HG03354 (cell line): ENCODE measurements around the gene NINJ2.
"Not testable (repeated sequence)": the region's sequence is repeated elsewhere in the genome, so short reads cannot be mapped to it uniquely, and the experiment has no call there.

Source experiments
- ATAC-seq: cut with Tn5 transposase; IDR thresholded peaks from one replicate; pipeline ENCODE4 v1.9.1; 2021; ENCODE audit warnings: mild to moderate bottlenecking; ENCODE audit not compliant: unreplicated experiment, poor library complexity, severe bottlenecking

NINJ2 gene

DNA sequence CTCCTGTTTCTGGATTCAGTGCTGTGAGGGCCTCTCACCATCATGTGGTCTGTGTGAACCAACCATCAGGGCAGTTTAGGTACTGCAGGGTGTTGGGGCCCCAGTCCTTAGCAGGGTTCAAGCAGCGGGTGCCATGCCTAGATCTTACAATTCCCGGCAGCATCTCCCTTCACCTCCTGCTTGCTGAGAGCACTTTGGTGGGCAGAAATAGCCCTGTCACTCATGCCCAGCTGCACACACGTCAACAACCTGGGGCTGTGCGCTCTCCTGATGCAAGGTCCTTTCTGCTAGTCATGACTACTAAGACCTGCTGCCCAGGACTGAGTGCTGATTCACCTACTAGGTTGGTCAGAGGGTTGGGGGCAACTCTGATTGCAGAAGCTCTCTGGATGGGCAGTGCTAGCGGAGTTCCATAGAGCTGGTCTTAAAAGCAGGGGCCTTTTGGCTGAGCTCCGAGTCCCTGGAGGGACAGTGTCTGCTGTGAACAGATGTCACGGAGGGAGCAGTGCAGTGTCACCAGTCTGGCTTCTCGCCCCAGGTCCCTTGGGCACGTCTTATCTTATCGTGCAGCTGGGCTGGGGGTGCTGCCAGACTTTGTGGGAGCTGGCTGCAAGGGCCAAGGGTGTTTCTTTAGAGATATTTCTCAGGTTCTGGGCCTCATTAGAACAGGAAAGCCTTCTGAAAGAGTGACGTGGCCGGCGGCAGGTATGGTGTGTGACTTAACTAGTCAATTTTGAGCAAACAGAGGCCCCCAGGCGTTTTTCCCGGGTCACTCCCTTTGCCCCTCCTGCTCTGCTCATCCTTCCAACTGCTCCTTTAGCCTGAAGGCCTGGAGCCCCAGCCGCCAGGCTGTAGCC, 71.8 kb downstream of the NINJ2 start:
- peak; percentile 62 for ATAC-seq

DNA sequence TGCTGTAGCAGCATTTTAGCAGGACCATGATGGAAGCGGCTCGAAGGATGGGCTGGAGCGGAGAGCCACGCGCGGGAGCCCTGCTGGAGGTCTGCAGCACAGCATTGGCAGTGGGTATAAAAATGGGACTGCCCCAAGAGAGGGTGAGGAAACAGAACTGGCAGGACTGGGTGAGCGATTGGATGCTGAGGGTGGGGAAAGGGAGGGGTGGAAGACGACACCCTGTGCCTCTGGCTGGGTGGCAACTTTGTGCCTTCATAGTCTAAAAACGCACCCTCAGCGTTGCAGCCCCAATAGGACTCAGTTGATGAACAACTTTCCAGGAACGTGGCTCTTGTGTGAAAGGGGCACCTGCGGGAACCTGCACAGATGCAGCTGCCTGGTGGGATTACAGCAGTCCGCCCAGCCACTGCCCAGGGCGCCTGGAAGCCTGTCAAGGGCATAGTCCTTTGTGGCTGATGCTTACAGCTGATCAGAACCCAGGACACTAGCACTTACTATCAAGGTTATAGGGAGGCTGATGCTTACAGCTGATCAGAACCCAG, 73.0 kb downstream of the NINJ2 start:
- ATAC-seq, result no peak

DNA sequence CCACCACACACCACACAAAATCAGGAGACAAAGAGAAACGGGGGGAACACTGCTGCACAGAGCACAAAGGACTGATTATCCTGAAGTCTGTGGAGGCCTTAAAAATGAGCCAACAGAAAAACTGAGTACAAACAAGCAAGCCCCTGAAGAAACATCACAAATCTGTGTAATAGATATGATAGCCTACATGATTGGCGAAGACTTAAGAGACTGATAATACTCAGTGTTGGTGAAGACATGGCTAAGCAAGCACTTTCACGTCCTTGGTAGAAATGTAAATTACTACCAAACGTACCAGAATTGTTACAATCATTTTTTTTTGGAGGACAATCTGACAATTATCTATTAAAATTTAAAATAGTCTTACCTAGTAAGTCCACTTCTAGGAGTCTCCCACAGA, 74.6 kb downstream of the NINJ2 start:
- ATAC-seq, result no peak

DNA sequence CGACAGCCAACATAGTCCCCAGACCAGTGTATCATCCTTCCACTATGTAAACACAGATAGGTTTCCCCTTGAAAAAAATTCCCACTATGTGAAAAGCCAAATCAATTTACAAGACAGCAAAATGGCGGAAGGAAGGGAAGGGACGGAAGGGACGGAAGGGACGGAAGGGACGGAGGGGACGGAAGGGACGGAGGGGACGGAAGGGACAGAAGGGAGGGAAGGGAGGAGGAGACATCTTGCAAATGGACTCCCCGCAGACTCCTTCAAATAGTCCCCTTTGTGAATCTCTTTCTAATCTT, 75.3 kb downstream of the NINJ2 start:
- no peak for ATAC-seq

GRCh38 chr12:587132-588023, 75.9 kb downstream of the NINJ2 start:
- no peak for ATAC-seq

DNA sequence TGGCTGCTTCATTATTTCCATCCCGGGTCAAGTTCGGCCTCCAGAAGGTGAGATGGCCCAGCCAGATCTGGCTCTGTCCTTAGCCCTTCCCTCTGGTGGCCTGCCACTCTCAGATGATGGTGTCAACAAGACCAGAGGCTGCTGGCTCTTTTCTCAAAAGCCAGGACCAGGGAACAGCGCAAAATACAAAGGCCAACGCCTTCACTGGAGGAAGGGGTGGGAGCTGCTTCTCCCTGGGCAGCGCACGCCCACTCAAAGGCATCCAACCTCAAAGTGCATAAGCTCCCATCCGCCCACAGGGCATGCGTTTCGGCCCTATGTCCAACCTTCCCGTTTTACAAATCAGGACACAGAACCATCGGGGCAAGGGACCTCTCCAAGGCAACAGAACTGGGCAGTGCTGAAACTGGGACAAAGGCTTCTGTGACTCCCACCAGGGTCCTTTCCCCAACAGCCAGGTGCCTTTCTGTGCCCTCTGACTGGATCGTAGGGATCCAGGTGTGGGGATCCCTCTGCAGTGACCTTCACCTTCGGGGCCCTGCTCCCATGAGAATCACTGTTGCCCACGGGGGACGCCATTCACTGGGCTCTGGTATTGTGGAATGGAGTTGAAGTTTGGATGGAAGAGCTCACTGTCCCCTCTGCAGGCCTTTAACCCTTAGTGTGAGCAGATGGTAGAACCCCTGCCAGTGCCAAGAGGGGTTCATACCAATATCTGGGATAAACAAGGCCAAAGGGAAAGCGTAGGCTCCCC, 76.8 kb downstream of the NINJ2 start:
- no peak for ATAC-seq

DNA sequence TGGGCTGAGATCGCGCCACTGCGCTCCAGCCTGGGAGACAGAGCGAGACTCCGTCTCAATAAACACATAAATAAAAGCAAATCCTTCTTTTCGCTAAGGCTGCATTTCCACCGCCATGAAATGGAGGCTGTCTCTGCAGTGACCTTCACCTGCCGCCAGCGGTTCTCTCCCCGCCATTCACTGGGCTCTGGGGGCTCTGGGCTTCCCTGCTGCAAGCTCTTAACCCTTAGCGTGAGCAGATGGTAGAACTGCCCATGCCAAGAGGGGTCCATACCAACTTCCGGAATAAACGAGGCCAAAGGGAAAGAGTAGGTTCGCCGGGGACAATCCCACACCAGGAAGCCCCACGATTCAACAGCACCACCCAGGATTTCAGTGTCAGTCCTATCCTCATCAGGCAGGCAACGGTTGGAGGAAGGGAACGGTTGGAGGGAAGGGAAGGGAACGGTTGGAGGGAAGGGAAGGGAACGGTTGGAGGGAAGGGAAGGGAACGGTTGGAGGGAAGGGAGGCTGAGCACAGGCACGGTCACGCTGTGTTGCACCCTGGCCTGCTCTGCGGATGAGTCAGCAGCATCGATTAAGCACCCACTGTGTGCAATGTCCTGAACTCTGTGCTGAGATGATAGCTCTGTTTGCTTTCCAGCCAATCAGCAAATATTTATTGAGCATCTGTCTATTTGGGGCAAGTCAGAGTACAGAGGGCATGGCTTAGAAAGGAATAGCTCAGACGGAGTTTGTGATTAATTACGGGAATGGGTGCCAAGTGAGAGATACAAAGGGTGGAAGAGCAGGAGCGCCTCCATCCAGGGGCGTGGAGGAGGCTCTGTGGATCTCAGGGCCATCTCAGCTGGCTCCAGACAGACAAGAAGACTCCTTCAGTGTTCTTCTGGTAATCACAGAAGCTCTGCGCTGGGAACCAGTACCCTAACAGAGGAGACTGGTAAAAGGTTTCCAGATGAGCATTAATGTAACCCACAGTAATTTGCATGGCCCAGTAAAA, 77.9 kb downstream of the NINJ2 start:
- no peak for ATAC-seq

- ATAC-seq, result no peak
Observed at GRCh38 chr12:583251-583869, 79.9 kb downstream of the NINJ2 start.

- ATAC-seq, result no peak
Observed at GRCh38 chr12:581746-582145, 81.5 kb downstream of the NINJ2 start.

DNA sequence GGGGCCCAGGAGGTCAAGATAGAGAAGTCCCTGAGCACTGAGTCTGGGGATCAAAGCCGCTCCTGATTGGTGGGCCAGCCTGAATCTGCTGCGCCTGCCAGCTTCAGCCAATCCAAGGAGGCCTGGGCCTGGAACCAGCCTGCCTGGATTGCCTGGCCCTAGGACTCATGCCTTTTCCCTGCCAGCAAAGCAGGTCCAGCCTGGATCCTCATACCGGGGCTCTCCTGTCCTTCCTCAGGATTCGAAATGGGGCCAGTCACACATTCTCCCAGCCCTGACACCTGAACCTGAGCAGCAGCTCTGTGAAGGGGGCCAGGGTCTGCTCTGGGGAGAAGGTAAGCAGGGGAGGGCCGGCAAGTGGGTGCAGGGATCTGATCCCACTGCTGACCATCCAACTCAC, 81.9 kb downstream of the NINJ2 start:
- ATAC-seq, result no peak

GRCh38 chr12:580813-581212, 82.4 kb downstream of the NINJ2 start:
- ATAC-seq, result no peak

GRCh38 chr12:579420-580110, 83.7 kb downstream of the NINJ2 start:
- no peak for ATAC-seq

DNA sequence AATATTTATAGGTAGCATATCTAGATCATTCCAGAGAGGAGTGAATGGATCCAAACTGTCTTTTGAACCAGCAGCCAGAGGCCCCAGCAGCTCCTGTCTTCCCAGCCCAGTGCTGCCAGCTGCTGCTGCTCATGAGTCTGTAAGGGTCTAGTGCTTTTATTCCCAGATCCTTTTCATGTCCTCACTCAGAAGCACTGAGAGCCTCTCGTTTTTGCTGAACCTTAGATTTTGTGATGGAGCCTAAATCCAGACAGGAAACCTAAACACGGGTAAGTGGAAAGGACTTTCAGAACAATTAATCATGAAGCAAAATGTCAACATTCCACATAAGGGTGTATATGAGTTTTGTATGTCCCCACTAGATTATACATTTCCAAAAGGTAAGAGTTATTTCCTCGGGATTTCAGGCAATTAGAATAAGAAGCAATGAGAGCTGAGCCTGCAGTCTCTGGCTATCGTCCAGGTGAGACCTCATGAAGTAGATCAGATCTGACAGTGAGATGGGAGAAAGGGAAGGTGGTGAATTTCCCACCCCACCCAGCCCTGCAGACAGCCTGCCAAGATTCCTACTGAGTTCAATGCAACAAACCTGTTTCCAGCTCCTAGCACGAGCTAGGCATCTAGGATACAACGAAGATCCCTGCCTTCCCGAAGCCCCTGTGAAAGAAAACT, 84.4 kb downstream of the NINJ2 start:
- ATAC-seq, result no peak

DNA sequence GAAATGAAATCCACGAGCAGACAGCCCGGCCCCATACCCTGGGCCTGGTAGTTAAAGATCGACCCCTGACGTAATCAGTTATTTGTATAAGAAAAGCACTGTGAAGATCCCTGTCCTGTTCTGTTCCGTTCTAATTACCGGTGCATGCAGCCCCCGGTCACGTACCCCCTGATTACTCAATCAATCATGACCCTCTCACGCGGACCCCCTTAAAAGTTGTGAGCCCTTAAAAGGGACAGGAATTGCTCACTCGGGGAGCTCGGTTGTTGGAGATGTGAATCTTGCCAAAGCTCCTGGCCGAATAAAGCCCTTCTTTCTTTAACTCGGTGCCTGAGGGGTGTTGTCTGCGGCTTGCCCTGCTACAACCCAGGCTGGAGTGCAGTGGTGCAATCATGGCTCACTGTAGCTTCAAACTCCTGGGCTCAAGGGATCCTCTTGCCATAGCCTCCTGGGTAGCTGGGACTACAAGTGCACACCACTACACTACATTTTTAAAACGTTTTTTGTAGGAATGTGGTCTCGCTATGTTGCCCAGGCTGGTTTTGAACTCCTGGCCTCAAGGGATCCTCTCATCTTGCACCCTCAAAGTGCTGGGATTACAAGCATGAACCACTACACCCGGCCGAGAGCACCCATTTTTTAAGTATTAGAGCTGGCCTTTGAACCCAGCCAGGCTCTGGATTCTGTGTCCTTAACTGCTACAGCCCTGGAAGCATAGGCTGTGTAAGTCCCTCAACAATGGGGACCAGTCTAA, 85.1 kb downstream of the NINJ2 start:
- not testable (repeated sequence) for ATAC-seq

DNA sequence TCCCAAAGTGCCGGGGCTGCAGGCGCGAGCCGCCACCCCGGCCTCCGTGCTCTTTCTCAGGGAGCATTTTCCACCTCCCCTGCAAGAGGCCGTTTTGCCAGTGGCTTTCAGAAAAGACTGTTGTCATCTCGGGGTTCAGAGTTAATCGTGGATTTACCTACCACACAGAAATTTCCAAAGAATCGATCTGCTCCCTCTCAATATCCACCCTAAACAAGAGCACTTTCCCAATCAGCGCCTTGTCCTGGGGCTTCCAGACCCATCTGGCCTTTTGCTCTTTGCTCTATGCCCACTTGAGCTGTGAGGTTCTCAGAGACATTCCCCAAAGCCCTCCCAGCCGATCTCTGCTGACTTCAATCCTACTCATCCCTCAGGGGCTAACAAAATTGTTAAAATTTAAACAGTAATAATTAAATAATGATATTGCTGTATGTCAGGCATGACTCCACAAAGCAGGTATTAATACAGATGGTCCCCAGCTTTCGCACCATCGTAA, 86.6 kb downstream of the NINJ2 start:
- ATAC-seq, result no peak

DNA sequence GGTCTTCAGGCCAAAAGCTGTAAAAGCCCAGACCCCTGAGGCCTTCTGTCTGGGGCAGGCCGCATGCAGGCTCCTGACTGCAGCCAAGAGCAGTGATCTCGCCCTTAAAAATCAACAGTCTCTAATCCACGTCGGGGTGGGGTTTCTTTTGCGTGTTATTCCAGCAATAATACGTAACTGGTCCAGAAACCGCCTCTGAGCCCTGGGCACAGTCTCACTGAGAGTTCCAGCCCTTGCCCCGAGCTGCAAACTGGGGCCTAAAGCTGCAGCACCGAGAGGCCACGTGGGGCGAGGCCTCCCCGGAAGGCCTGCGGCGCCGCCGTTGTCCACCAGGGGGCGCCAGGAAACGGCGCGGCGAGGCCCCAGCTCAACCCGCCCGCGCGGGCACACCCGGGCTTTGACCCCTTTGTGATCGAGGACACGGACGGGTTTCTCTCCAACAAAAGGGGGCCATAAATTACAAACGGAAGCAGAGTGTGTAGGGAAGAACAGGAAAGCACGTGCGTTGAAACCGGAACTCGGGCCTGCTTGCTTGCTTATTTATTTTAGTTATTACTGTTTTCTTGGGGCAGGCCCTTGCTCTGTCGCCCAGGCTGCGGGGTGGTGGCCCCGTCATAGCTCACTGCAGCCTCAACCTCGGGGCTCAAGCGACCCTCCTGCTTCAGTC, 87.2 kb downstream of the NINJ2 start:
- ATAC-seq, result peak; percentile 71
